HG03097 (cell line): ENCODE measurements around the gene OR4M1.
"Not testable (repeated sequence)": the region's sequence is repeated elsewhere in the genome, so short reads cannot be mapped to it uniquely, and the experiment has no call there.

ENCODE experiments used
- ATAC-seq: cut with Tn5 transposase; IDR thresholded peaks from one replicate; pipeline ENCODE4 v1.9.1; 2021; ENCODE audit not compliant: unreplicated experiment, low FRiP score

Gene OR4M1, protein sequence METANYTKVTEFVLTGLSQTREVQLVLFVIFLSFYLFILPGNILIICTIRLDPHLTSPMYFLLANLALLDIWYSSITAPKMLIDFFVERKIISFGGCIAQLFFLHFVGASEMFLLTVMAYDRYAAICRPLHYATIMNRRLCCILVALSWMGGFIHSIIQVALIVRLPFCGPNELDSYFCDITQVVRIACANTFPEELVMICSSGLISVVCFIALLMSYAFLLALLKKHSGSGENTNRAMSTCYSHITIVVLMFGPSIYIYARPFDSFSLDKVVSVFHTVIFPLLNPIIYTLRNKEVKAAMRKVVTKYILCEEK

DNA sequence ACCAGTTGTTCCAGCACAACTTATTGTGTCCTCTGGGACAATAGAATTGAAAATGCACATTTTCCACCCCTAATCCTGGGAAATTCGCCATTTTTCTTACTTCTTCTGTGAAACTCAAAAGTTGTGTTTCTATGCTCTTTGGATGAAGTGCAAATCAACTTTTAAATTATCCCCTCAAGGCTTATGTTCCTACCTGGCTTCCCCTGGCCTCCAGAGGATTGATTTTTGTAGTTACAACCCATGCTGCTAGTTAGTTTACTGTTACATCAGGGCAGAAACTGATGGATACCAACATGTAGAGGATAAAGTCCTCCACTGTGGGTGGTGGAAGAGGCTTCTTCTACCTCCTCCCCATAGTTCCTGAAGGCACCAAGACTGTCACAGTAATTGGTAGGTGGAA, at the start of gene OR4M1:
OR4M1 (plus strand) TSS at position 301 of the 400 bp plus-strand sequence. CDS start 6,819 bp downstream, outside the sequence.
- ATAC-seq: not testable (repeated sequence)

DNA sequence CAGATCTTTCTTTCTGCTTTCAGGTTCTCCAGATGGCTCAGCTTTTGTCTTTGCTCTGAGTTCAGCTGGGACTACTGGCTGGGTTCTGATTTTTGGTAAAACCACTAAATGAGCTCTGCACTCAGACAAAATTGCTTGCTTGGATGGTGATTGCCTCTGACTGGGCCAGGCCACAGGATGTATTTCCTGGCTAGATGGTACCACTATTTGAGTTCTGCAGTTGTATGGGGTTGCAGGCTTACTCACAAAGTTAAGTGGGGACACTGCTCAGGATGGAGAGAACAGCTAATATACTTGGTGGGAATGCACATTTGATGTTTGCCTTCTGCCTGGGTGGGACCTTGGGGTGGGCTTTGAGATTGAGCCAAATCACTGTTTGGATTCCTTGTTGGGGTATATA, 43.9 kb upstream of the OR4M1 start:
- no peak for ATAC-seq

DNA sequence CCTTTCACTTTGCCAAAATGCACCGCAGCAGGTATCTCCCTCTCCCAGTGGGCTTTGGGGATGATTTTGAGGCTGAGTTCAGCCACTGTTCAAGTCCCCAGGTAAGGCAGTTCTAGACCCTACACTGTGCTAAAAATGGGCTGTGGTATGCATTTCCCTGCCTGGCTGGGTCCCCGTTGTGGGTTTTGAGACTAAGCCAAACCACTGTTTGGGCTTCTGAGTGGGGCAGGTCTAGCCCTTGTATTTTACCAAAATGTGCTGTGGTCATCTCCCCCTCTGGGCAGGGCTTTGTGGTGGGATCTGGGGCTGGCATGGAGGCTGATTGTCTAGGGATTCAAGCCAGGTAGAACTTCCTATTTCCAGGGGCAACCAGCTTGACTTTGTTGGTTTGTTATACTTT, 43.5 kb upstream of the OR4M1 start:
- no peak for ATAC-seq

DNA sequence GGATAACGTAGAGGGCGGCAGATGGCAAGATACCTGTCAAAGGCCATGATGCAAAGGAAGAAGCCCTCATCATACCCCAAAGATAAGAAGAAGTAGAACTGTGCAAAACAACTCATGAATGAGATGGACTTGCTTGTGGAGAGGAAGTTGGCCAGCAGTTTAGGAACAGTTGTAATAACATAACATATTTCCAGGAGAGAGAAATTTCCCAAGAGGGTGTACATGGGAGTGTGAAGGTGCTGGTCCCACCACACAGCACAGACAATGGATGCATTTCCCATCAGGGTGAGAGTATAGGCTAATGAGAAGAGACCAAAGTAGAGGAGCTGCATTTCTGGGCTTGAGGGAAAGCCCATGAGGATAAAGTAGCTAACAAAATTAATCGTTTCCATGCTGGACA, 39.4 kb upstream of the OR4M1 start:
- not testable (repeated sequence) for ATAC-seq

DNA sequence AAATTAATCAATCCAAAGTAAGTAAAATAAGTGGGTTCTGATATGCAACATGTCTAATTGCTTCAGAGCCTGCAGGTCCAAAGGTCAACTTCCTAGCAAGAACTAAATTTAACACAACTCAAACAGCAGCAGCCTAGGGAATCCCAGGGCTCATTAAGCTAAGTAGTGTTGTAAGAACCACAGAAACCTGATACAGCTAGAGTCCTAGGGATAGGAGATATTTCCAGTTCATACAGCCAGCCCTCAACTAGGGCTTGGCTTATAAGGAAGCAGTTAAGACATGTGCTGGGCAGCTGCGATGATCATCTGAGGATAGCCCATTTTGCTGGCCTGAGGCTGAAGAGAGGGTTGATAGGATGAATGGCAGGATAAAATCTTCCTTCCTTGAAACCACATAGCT, 30.0 kb upstream of the OR4M1 start, which contains the start of gene OR4Q3:
OR4Q3 (plus strand) TSS at position 316 of the 400 bp plus-strand sequence.
- ATAC-seq: no peak

DNA sequence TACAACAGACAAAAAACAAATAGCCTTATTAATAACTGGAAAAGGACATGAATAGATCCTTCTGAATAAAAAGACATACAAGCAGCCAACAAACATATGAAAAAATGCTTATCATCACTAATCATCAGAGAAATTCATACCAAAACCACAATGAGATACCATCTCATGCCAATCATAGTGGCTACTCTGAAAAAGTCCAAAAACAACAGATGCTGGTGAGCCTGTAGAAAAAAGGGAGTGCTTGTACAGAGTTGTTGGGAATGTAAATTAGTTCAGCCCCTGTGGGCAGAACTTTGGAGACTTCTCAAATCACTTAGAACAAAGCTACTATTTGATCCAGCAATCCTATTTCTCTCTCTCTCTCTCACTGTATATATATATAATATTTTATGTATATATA, 21.0 kb upstream of the OR4M1 start:
- ATAC-seq: not testable (repeated sequence)

DNA sequence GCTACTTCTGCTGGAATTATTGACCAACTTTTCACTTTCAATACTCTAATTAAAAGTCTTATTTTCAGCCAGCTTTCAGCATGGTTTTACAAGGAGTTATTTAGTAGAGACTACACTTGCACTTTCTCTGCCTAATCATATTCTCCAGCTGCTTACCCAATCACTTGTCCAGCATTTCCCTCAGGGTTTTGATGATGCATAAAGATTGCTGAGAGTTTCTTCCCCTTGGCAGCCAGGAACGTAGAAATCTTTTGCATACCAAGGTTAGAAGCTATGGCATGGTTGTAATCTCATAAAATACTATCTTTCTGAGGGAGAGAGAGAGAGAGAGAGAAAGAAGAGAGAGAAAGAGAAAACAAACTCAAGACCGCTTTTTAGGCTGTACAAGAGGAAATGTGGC, 19.1 kb upstream of the OR4M1 start:
- ATAC-seq: no peak

DNA sequence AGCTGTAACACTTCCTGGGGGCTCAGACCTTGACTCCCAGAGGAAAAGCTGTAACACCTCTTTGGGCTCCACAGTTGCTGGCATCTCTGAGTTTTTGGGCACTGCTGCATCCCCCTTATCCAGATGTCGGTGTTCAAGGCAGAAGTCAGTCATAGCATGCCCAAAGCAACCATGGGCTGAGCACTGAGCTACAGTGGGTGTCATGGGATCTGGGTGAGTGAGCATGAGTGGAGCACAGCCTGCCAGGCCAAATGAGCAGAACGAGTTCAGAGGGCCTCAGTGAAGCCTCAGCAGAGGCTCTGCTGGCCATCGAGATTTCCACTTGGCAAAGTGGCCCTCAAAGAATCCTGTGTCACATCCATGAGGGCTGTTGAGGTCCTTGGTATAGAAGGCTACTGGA, 1.8 kb upstream of the OR4M1 start:
- not testable (repeated sequence) for ATAC-seq

DNA sequence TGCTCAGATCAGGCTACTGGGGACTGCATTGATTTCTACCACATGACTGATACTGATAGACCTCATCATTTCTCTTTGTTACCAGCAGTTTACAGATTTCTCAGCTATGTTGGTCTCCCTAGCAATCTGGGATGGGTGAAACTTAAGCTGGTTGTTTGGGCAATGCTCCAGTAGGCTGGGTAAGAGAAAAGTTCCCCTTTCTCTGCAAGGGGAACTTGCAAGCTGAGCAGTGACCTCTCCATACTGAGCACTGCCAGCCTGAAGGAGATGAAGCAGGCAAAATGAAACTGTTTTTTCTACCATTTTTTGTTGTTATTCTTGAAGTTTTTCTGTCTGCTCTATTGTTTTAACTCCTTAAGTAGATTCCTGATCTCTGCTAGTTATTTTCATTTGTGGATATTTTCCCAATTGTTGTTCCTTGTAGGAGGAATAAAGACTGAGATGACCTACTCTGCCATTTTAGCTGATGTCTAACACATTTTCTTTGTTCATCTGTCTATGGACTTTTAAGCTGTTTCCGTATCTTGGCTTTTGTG, 1.3 kb upstream of the OR4M1 start:
- ATAC-seq: no peak

DNA sequence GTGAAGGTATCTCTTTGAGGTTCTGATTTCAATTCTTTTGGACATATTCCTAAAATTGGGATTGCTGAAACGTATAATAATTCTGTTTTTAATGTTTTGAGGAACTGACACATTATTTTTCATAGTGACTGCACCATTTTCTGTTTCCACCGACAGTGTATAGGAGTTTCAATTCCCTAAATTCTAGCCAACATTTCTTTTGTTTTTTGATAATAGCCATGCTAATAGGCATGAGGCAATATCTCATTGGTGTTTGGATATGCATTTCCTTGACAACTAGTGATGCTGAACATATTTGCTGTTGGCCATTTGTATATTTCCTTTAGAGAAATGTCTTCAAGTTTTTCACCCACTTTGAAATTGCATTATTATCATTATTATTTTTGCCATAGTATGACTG, 850 bp upstream of the OR4M1 start:
- ATAC-seq: not testable (repeated sequence)

DNA sequence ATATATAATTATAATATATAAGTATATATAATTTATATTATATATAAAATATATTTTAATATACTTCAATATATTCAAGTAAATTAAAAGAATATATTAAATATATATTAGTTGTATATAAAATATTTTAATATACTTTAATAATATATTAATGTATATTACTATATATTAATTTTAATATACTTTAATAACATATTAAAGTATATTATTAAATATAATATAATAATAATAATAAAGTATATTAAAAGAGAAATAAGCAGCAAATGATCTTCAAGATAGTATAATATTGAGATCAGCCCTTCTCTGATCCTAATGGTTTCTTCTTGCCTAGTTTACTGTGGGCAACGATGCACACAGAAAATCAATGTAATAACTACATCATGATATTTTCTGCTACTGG, 2.3 kb downstream of the OR4M1 start:
- ATAC-seq: no peak

DNA sequence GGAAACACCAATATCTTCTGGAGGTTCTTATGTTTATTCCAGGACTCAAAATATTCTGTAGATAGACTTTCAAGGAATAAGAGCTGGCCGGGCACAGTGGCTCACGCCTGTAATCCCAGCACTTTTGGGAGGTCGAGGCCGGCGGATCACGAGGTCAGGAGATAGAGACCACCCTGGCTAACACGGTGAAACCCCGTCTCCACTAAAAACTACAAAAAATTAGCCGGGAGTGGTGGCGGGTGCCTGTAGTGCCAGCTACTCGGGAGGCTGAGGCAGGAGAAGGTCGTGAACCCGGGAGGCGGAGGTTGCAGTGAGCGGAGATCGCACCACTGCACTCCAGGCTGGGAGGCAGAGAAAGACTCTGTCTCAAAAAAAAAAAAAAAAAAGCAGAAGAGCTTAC, 12.5 kb downstream of the OR4M1 start:
- not testable (repeated sequence) for ATAC-seq

DNA sequence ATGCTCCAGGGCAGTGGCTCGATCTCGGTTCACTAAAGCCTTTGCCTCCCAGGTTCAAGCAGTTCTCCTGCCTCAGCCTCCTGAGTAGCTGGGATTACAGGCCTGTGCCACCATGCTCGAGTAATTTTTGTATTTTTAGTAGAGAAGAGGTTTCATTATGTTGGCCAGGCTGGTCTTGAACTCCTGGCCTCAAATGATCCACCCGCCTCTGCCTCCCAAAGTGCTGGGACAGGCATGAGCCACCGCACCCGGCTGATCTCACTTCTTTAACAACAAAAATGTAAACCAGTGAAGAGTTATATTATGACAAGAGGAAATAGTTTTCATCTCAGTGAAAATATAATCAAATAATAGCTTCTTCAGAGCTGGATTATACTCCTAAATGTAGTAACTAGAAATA, 14.0 kb downstream of the OR4M1 start:
- not testable (repeated sequence) for ATAC-seq

DNA sequence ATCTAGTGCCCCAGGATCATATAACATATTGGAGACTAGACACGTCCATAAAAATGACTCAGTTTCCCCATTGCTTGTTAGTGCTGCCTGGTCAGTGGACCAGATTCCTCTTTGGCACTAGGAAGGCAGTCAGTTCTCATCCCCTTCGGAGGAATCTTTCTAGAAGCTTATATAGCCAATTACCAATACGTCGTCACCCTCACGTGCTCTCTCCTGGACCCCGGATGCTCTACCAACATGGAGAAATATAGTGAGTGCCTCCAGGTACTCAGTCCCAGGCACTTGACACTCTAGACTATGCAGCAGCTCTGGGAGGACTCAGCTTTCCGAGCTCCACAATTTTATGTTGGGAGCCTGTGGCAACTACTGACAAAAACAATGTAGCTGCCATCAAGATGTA, 14.8 kb downstream of the OR4M1 start:
- ATAC-seq: not testable (repeated sequence)

DNA sequence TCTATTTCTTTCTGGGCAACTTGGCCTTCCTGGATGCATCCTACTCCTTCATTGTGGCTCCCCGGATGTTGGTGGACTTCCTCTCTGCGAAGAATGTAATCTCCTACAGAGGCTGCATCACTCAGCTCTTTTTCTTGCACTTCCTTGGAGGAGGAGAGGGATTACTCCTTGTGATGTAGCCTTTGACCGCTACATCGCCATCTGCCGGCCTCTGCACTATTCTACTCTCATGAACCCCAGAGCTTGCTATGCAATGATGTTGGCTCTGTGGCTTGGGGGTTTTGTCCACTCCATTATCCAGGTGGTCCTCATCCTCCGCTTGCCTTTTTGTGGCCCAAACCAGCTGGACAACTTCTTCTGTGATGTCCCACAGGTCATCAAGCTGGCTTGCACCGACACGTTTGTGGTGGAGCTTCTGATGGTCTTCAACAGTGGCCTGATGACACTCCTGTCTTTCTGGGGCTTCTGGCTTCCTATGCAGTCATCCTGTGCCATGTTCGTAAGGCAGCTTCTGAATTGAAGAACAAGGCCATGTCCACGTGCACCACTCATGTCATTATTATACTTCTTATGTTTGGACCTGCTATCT, 23.3 kb downstream of the OR4M1 start:
- not testable (repeated sequence) for ATAC-seq

DNA sequence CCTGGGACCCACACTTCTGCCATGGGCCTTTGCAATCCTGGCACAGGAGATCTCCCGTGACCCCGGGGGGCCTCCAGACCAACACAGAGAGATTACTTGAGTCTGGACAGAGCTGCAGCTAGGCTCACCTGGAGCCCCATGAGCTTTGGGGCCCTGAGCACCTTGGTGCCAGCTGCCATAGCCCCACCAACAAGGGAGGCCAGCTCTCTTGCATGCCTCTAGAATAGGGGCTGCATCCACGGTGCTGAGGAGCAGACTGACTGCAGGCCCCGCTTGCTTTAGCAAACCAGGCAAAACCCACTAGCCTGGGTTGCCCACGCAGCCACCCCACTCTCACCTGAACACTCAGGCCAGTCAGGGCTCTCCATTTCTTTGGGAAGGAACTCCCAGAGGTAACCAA, 26.6 kb downstream of the OR4M1 start:
- no peak for ATAC-seq

DNA sequence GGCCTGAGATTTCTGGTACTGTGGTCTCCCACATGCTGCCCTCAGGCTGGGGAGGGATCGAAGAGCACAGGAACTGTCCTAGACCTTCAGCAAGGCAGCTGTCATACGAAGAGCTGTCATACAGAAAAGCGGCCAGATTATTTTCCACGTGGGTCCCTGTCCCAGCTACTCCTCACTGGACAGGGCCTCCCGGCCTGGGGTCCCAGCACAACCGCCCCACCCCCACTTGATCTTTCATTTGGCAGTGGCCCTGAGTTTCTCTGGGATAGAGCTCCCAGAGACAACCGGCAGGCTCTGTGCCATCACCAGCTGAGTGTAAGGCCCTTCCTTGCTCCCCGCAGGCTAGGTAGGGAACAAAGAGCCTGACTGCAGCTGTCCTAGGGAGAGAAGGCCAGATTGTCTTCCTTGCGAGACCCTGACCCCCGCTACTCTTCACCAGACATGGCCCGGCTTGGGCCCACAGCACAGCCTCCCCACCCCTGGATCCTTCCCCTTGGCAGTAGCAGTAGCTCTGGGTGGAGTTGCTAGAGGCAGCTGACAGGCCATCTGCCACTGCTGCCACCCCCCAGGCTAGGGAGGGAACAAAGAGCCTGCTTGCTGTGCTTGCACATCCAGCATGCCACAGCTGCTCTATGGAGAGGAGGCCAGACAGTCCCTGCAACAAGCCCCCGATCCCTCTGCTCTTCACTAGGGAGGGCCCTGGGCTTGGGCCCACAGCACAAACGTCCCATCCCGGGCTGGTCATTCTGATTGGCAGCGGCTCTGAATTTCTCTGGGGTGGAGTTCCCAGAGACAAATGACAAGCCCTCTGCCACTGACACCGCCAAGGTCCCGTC, 27.2 kb downstream of the OR4M1 start:
- no peak for ATAC-seq

DNA sequence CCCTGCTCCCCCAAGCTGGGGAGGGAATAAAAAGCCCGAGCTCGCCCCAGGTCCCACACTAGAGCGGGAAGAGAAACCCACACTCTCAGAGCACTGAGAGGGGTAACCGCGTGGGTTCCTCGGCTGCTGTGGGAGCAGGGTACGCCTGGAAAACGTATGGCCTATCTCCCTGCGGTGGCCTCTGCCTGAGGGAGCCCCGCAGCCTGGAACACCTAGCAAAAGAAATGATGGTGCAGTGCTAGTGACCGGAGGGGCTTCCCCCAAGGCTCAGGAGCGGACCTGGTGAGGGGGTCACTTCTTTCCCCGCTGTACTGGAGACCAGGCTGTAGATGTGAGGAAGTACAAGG, 27.8 kb downstream of the OR4M1 start:
- ATAC-seq: no peak

DNA sequence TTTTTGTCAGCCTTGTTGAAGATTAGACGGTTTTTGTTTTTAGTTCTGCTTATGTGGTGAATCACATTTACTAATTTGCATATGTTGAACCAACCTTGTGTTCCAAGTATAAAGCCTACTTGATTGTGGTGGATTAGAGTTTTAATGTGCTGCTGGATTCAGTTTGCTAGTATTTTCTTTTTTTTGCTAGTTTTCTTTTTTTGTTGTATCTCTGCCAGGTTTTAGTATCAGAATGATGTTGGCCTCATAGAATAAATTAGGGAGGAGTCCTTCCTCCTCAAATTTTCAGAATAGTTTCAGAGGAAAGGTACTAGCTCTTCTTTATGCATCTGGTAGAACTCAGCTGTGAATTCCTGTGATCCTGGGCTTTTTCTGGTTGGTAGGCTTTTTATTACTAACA, 30.2 kb downstream of the OR4M1 start, which contains the start of gene OR4N2:
OR4N2 (plus strand) TSS at position 301 of the 400 bp plus-strand sequence. CDS start 23,679 bp downstream, outside the sequence.
- not testable (repeated sequence) for ATAC-seq

DNA sequence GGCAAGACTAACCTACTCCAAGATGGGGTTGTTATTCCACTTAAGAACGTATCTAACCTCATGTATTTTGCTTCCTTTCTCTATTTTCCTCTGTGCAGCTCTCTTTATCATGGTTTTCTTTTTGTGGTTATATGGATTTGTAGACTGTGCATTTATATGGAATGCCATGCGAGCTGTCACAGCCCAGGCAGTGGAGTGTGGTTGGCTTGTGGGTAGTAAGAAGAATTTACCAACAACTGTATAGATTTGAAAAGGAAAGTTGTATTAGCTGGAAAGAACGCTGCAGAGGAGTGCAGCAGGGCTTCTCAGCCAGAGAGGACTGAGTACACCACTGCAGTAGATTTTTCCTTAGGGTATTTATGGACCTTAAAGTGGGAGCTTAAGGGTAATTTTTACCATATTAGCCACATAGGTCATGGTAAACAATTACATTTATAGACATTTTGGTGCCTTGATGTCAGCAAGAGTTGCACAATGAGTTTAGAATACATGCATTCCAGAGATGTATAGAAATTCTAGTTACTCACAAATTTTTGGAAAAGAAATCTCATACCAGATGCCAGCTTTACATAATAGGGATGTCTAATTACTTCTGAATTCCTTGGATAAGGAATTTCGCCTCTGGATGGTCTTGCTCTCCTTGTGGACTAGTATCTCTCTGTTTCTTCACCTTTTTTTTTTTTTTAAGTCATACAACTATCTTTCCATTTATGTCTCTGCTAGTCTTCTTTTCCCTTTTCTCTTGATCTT, 40.0 kb downstream of the OR4M1 start:
- not testable (repeated sequence) for ATAC-seq
